Type B pancreatic cell (in vitro differentiated cells): ENCODE data around the gene HADHA. TPM values are rescaled to one million over a fixed set of nuclear protein-coding genes. Genes with fewer than 3 reads are reported as not detected.

Experiments used
- DNase-seq: peaks from one replicate; pipeline ENCODE4 v3.0.0; 2021; ENCODE audit warnings: mixed read lengths; ENCODE audit not compliant: unreplicated experiment; ENCODE audit errors: extremely low spot score
- H3K27ac Mint-ChIP-seq: 2 replicates; pipeline ENCODE4 v1.8.0; 2021; ENCODE audit warnings: mild to moderate bottlenecking, mixed read lengths
- H3K27me3 Mint-ChIP-seq: 2 replicates; pipeline ENCODE4 v1.8.0; 2021; ENCODE audit warnings: mixed read lengths
- H3K36me3 Mint-ChIP-seq: 2 replicates; pipeline ENCODE4 v1.8.0; 2021; ENCODE audit warnings: mixed read lengths
- H3K4me1 Mint-ChIP-seq: one replicate; pipeline ENCODE4 v1.8.0; 2021; ENCODE audit warnings: mixed read lengths; ENCODE audit not compliant: unreplicated experiment
- H3K4me3 Mint-ChIP-seq: 2 replicates; pipeline ENCODE4 v1.8.0; 2021; ENCODE audit warnings: mild to moderate bottlenecking, mixed read lengths
- H3K9me3 Mint-ChIP-seq: 2 replicates; pipeline ENCODE4 v1.8.0; 2021; ENCODE audit warnings: mixed read lengths
- total RNA-seq: library from RNA; stranded (reverse); gene quantifications from 2 replicates; pipeline ENCODE4 v1.2.1, GENCODE V29; 2021; ENCODE audit warnings: low replicate concordance
- TF ChIP-seq, protein P1 (sequence below): fragments of 200-600 bp; sonication (generic); conservative IDR thresholded peaks from 2 replicates; pipeline ENCODE4 v1.5.0; 2021; ENCODE audit warnings: antibody characterized with exemption, mild to moderate bottlenecking

HADHA gene
- total RNA-seq, 1 donor from 2014 or later, result 137 TPM

DNA sequence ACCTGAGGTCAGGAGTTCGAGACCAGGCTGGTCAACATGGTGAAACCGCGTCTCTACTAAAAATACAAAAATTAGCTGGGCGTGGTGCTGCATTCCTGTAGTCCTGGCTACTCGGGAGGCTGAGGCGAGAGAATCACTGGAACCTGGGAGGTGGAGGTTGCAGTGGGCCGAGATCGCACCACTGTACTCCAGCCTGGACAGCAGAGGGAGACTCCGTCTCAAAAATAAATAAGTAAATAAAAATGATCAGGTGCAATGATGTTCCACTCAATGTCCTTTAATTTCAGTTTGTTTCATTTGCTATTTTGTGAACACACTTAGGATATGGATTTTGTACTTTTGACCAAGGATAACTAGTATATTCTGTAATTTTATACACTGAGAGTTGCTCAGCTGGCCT is 9.3 kb downstream of the HADHA start:
- TF ChIP-seq, protein P1, sequence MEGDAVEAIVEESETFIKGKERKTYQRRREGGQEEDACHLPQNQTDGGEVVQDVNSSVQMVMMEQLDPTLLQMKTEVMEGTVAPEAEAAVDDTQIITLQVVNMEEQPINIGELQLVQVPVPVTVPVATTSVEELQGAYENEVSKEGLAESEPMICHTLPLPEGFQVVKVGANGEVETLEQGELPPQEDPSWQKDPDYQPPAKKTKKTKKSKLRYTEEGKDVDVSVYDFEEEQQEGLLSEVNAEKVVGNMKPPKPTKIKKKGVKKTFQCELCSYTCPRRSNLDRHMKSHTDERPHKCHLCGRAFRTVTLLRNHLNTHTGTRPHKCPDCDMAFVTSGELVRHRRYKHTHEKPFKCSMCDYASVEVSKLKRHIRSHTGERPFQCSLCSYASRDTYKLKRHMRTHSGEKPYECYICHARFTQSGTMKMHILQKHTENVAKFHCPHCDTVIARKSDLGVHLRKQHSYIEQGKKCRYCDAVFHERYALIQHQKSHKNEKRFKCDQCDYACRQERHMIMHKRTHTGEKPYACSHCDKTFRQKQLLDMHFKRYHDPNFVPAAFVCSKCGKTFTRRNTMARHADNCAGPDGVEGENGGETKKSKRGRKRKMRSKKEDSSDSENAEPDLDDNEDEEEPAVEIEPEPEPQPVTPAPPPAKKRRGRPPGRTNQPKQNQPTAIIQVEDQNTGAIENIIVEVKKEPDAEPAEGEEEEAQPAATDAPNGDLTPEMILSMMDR, result peak; percentile 60
- no peaks in the 10 kb centered on the region for H3K9me3 Mint-ChIP-seq
- H3K4me1 Mint-ChIP-seq, result peaks cover under 1% of the 10 kb centered on the region
- H3K36me3 Mint-ChIP-seq, result peaks cover 21% of the 10 kb centered on the region
- H3K27me3 Mint-ChIP-seq, result no peaks in the 10 kb centered on the region
- no peak overlapping the region for H3K4me3 Mint-ChIP-seq
- no peak overlapping the region for H3K27ac Mint-ChIP-seq
- DNase-seq, result no peak

DNA sequence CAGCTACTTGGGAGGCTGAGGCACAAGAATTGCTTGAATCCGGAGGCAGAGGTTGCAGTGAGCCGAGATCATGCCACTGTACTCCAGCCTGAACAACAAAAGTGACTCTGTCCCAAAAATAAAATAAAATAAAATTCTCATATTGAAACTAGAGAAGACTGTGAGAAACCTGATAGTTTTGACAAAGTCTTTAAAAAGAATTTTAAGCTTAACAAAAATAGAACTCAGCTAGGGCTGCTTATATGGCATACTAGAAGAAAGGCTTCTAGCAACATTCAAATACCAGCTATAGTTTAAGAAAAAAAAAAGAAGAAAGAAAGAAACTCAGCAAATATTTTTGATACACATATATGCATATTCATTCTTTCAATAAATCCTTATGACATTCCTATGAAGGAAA is 13.6 kb downstream of the HADHA start:
- no peak for DNase-seq
- Mint-ChIP-seq H3K36me3 (peaks cover 36% of the 10 kb centered on the region), H3K27ac (no peak overlapping the region), H3K9me3 (no peaks in the 10 kb centered on the region), H3K4me1 (no peaks in the 10 kb centered on the region), H3K4me3 (no peak overlapping the region), H3K27me3 (no peaks in the 10 kb centered on the region)
- TF ChIP-seq, protein P1, result no peak

DNA sequence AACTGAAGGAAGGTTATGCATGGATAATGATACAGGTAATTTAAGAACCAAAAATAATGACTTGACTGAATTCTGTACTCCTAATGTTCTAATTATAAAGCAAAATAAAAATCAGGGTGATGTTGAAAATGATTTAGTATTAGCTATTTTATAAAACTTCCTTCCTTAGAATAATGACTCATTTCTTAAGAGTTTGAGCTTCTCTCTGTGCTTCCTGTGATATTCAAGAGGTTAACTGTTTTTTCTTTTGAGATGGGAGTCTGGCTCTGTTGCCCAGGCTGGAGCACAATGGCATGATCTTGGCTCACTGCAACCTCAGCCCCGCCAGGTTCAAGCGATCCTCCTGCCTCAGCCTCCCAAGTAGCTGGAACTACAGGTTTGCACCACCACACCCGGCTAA is 14.8 kb downstream of the HADHA start:
- DNase-seq, result no peak
- no peaks in the 10 kb centered on the region for H3K4me1 Mint-ChIP-seq
- peaks cover 39% of the 10 kb centered on the region for H3K36me3 Mint-ChIP-seq
- H3K9me3 Mint-ChIP-seq, result no peaks in the 10 kb centered on the region
- H3K27me3 Mint-ChIP-seq, result no peaks in the 10 kb centered on the region
- no peak overlapping the region for H3K4me3 Mint-ChIP-seq
- H3K27ac Mint-ChIP-seq, result no peak overlapping the region
- TF ChIP-seq, protein P1, result no peak

DNA sequence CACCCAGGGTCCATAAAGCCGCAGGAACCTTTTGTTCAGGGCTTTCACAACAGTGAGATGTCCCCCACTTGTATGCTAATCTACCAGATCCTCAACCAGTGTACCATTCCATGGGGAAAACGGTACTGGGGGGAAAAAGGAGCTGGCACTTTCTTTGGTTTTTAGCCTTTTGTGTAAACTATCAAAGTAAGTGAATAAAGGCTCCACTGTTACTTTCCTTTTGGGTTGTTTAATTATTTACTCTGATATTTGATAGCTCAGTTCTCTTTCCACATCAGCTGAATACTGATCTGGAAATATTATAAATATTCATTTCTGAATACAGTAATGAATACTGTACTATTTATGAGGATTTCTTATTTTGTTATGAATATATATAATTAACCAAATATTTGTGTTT is 20.3 kb downstream of the HADHA start:
- no peaks in the 10 kb centered on the region for H3K4me1 Mint-ChIP-seq
- TF ChIP-seq, protein P1, result no peak
- H3K9me3 Mint-ChIP-seq, result no peaks in the 10 kb centered on the region
- no peaks in the 10 kb centered on the region for H3K27me3 Mint-ChIP-seq
- H3K36me3 Mint-ChIP-seq, result peaks cover 43% of the 10 kb centered on the region
- no peak overlapping the region for H3K27ac Mint-ChIP-seq
- no peak for DNase-seq
- H3K4me3 Mint-ChIP-seq, result no peak overlapping the region

DNA sequence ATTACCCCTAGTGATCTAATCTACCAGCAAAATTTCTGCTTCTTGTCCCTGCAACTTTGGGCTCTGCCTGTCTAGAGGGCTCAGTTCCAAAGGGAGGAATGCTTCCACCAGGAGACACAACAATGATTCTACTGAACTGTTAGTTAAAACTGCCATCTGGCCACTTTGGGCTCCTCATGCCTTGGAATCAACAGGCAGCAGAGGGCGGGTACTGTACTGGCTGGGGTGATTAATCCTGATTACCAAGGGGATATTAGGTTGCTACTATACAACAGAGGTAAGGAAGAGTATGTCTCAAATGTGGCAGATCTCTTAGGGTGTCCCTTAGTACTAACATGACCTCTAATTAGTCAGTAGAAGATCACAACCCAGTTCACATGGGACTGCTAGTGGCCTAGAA is 21.4 kb downstream of the HADHA start:
- H3K36me3 Mint-ChIP-seq, result peaks cover 41% of the 10 kb centered on the region
- H3K27ac Mint-ChIP-seq, result no peak overlapping the region
- TF ChIP-seq, protein P1, result no peak

DNA sequence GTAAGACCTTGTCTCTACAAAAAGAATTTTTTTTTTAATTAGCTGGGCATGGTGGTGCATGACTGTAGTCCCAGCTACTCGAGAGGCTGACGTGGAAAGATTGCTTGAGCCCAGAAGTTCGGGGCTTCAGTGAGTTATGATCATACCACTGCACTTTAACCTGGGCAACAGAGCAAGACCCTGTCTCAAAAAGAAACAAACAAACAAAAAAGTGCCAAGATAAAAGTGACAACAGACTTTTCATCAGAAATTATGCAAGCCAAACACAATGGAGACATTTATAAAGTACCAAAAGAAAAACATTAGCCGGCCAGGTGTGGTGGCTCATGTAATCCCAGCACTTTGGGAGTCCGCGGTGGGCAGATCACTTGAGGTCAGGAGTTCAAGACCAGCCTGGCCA is 26.7 kb downstream of the HADHA start:
- Mint-ChIP-seq H3K36me3 (peaks cover 58% of the 10 kb centered on the region), H3K4me1 (no peaks in the 10 kb centered on the region), H3K27me3 (no peaks in the 10 kb centered on the region), H3K27ac (no peak overlapping the region), H3K4me3 (no peak overlapping the region), H3K9me3 (no peaks in the 10 kb centered on the region)
- TF ChIP-seq, protein P1, result no peak
- DNase-seq, result no peak

More for the DNA sequence above, 21.4 kb downstream of the HADHA start:
- H3K4me3 Mint-ChIP-seq, result no peak overlapping the region
- no peaks in the 10 kb centered on the region for H3K27me3 Mint-ChIP-seq
- H3K4me1 Mint-ChIP-seq, result no peaks in the 10 kb centered on the region
- no peak for DNase-seq
- H3K9me3 Mint-ChIP-seq, result no peaks in the 10 kb centered on the region
